ENCODE measurements around the gene SYT12. TPM values are rescaled to one million over a fixed set of nuclear protein-coding genes. Genes with fewer than 3 reads are reported as not detected.

The SYT12 gene
- total and polyA plus RNA-seq, 2 of the 13 experiments (the other 11 are each of a cell fraction or from before 2014, with no cell fraction given) = 0.01 to 0.02 TPM

- H4K20me1 ChIP-seq (ENCODE audit: insufficient read depth, low read length) = no peaks in the 10 kb centered on the region
- no peak overlapping the region for H3K4me3 ChIP-seq (replicated peaks in 1 of 3; ENCODE audit: insufficient read depth in 1 of 3, low read depth in 2 of 3, low read length in 3 of 3)
- intact Hi-C loops (cut with micrococcal nuclease; ENCODE audit: unreplicated experiment) (loop anchor here (2.0 to 5.0 kb wide), 3 partner anchors 92 to 282 kb away; partner anchors contain the start of gene RCE1), in situ Hi-C loops (cut with HindIII; ENCODE audit: extremely low pct_ligation_motif_present, low pct_unique_long_range_greater_than_20kb) (loop anchor here (5.0 to 10.0 kb wide), 2 partner anchors 132 to 285 kb away; partner anchors contain the start of gene RCE1)
- peaks cover 17% of the 10 kb centered on the region for H3K9me3 ChIP-seq (ENCODE audit: low read length)
- FAIRE-seq = no peak
- no TSS peak for BruUV-seq (replicated peaks)
- 52% methylated on average over 6 of the region's 6 CpGs for WGBS (ENCODE audit: low lambda C conversion rate)
- no peak overlapping the region for H3K4me2 ChIP-seq (ENCODE audit: low read depth, low read length)
- H3K27ac ChIP-seq (ENCODE audit: extremely low read length, insufficient read depth, low read length) = no peak overlapping the region
- TF ChIP-seq RXRA (CRISPR knock-in tag; IDR thresholded peaks at IDR 0.05) (no peak), ZNF850 (CRISPR knock-in tag; conservative IDR thresholded peaks at IDR 0.05) (no peak), AGO2 (optimal IDR thresholded peaks at IDR 0.05; ENCODE audit: low read depth, low read length) (no peak), CBX2 (IDR thresholded peaks at IDR 0.05; ENCODE audit: low read depth, low read length) (no peak), CBX2 (CRISPR knock-in tag; IDR thresholded peaks at IDR 0.05; ENCODE audit: low read depth) (no peak), FOXK1 (CRISPR knock-in tag; IDR thresholded peaks at IDR 0.05; ENCODE audit: borderline replicate concordance, low read depth) (no peak)
- no peak for DNase-seq (ENCODE audit: low spot score)
- H3K4me1 ChIP-seq (ENCODE audit: insufficient read depth, low read length) = peaks cover 51% of the 10 kb centered on the region
- no peaks in the 10 kb centered on the region for H3K79me2 ChIP-seq (ENCODE audit: insufficient read depth, low read length)
- H3K9ac ChIP-seq (ENCODE audit: insufficient read depth, low read depth, low read length) = no peak overlapping the region
- no peaks in the 10 kb centered on the region for H3K36me3 ChIP-seq (replicated peaks in 1 of 2; ENCODE audit: control insufficient read depth in 1 of 2, insufficient read depth in 2 of 2, low read length in 2 of 2)
- H3K27me3 ChIP-seq (ENCODE audit: control insufficient read depth in 1 of 2, insufficient read depth in 2 of 2, low read length in 2 of 2) = no peaks in the 10 kb centered on the region
- no peak for ATAC-seq
- no peak overlapping the region for H2AFZ ChIP-seq (ENCODE audit: low read length)
- ChIA-PET POLR2A (interaction anchor here (3.1 kb wide), 1 partner anchor 18 kb away, joined by 14 read pairs; the partner anchor contains the start of gene PC), CTCF (ENCODE audit: low intra/inter-chr PET ratio, low total read pairs) (interaction anchor here (1.9 kb wide), 1 partner anchor 108 kb away, joined by 5 read pairs; no protein-coding TSS in a partner anchor)
Measured at GRCh38 chr11:66976925-66977324, 46.0 kb upstream of the SYT12 start.

- in situ Hi-C loops (cut with HindIII; ENCODE audit: extremely low pct_ligation_motif_present, low pct_unique_long_range_greater_than_20kb) = loop anchor here (5.0 to 10.0 kb wide), 2 partner anchors 133 to 286 kb away; partner anchors contain the start of gene RCE1
- no peak for ATAC-seq
- no peak for DNase-seq (ENCODE audit: low spot score)
- H3K27me3 ChIP-seq (ENCODE audit: control insufficient read depth in 1 of 2, insufficient read depth in 2 of 2, low read length in 2 of 2) = peaks cover 0 to 1% of the 10 kb centered on the region in 2 experiments; a peak in 1 of 5 replicates
- peaks cover 45% of the 10 kb centered on the region for H3K4me1 ChIP-seq (ENCODE audit: insufficient read depth, low read length)
- H3K79me2 ChIP-seq (ENCODE audit: insufficient read depth, low read length) = no peaks in the 10 kb centered on the region
- H3K4me3 ChIP-seq (replicated peaks in 1 of 3; ENCODE audit: insufficient read depth in 1 of 3, low read depth in 2 of 3, low read length in 3 of 3) = no peak overlapping the region
- FAIRE-seq = no peak
- intact Hi-C loops (cut with micrococcal nuclease; ENCODE audit: unreplicated experiment) = loop anchor here (5.0 kb wide), 1 partner anchor 136 kb away; the partner anchor contains the start of gene RCE1
- peaks cover 17% of the 10 kb centered on the region for H3K9me3 ChIP-seq (ENCODE audit: low read length)
- H3K27ac ChIP-seq (ENCODE audit: extremely low read length, insufficient read depth, low read length) = no peak overlapping the region
- ChIA-PET POLR2A (no interaction called here), CTCF (ENCODE audit: low intra/inter-chr PET ratio, low total read pairs) (no interaction called here)
- no TSS peak for BruUV-seq (replicated peaks)
- WGBS (ENCODE audit: low lambda C conversion rate) = 92% methylated on average over 2 of the region's 2 CpGs
- H2AFZ ChIP-seq (ENCODE audit: low read length) = no peak overlapping the region
- H4K20me1 ChIP-seq (ENCODE audit: insufficient read depth, low read length) = no peaks in the 10 kb centered on the region
- H3K36me3 ChIP-seq (replicated peaks in 1 of 2; ENCODE audit: control insufficient read depth in 1 of 2, insufficient read depth in 2 of 2, low read length in 2 of 2) = no peaks in the 10 kb centered on the region
- H3K4me2 ChIP-seq (ENCODE audit: low read depth, low read length) = no peak overlapping the region
- no peak overlapping the region for H3K9ac ChIP-seq (ENCODE audit: insufficient read depth, low read depth, low read length)
- TF ChIP-seq ZKSCAN1 (IDR thresholded peaks at IDR 0.05; ENCODE audit: low read length) (peak; percentile 61), ELF1 (CRISPR knock-in tag; IDR thresholded peaks at IDR 0.05) (no peak)
Measured at GRCh38 chr11:66978229-66978628, 44.7 kb upstream of the SYT12 start.

Data from HepG2 (cell line).